CD4-positive, alpha-beta T cell treated with Interferon alpha-2 for 1 hour (primary cell): Measurements from ENCODE around the gene SLC25A18.
A peak's percentile ranks its signal among the peaks of the same experiment; 100 is the strongest.
"Not testable (repeated sequence)": the region's sequence is repeated elsewhere in the genome, so short reads cannot be mapped to it uniquely, and the experiment has no call there.

Experiments used
- DNase-seq, 2 donors: peaks; one replicate each; pipeline ENCODE4 v3.0.0-alpha.2; 2020 to 2022

SLC25A18 gene

DNA sequence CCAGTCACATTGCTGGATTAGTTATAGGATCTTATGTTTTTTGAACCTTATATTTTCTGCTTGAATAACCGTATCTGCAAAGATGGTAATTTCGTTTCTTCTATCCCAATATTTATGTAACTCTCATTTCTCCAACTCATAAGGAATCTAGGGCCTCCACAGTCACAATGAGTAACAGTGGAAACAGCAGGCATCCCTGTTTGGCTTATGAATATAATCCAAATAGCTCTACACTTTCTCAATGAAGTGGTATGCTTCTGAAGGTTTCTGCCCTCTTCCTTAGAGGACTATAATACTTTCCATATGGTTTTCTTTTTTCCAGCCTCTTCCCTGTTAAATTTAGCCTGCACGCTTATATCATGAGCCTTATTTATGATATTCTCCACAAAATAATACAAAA lies 48.8 kb downstream of the SLC25A18 start:
- no peak for DNase-seq

DNA sequence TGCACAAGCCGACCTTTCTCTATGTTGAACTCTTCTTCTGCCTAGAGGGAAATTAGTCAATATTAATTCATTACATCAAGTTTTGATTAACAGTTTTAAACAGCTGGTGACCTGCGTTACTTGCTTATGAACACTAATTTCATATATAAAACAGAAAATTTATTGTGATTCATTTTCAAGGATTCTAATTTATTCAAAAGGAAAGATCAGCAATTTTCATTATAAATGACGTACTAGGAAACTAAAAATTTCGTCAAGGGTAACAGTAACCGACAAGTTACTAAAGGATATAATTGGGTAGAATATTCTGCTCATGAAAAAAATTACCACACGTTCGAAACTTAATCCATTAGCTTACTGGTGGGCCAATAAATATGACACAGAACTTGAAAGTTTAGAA lies 50.0 kb downstream of the SLC25A18 start:
- DNase-seq: no peak

DNA sequence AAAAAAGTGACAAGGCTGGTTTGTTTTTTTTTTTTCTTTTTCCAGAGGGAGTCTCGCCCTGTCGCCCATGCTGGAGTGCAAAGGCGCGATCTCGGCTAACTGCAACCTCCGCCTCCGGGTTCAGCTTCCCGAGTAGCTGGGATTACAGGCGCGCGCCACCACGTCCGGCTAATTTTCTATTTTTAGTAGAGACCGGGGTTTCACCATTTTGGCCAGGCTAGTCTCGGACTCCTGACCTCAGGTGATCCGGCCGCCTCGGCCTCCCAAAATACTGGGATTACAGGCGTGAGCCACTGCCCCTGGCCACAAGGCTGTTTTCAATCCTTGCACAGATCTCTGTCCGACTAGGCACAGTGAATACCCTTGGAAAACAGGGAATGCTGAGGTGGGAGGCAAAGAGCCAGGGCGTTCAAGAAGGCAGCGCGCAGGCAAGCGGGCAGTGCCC lies 64.7 kb downstream of the SLC25A18 start:
- no peak for DNase-seq

DNA sequence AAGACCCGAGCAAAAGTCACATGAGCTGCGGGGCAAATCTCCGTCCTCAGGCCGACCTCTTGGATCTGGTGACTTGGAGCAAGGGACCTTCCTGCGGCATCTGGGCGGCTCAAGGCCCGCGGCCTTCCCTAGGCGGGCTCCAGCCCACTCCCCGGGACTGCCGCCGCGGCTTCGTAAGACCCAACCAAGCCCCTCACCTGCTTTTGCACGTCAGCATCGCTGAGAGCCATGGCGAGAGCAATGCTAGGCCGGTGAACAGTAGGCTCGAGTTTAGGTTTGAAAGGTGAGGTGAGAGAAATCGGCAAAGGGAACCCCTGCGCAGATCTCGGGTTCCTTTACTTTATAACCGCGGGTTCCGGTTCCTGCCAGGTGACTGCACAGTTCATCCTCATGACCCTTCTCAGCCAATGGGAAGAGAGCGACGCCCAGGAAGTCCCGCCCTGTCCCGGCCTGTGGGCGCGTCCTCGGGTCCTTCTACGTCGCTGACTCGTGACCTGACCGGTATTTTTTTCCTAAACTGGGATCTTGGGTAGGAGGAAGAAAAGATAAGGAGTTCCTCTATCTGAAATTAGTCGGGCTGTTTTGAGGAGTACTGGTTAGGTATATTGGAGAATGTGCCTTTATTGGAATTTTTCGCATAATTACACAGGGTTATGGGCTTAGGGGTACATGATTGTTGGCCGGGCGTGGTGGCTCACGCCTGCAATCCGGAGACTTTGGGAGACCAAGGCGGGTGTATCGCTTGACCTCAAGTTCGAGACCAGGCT lies 65.3 kb downstream of the SLC25A18 start, which contains the start of gene ATP6V1E1:
ATP6V1E1 (minus strand) TSS at position 344 of the 767 bp plus-strand sequence; CDS start at position 230, 114 bp downstream.
- DNase-seq: peak; percentile 95 to 97

DNA sequence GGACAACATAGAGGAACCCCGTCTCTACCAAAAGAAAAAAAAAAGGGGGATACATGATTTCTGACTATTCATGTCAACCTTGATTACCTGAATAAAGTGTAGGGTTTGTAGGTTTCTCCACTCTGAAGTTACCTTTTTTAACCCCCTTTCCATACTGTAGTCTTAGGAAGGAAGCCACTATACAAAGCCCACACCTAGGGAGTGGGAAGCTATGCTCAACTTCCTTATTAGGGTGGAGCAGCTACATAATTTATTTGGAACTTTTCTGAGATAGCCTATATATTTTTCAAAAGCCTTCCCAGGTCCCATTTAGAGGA lies 65.8 kb downstream of the SLC25A18 start:
- no peak for DNase-seq

DNA sequence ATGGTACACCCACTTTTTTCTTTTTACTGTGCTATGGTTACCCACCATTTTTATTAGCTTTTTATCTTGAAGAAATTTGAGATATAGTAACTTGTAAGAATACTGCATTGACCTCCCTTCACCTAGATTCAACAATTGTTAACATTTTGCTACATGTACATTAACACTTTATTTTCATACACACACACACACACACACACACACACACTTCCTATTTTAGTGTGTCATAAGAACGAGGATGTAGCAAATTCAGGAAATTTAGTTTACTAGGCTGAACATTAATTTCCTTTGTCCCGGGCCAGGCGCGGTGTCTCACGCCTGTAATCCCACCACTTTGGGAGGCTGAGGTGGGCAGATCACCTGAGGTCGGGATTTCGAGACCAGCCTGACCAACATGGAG lies 66.3 kb downstream of the SLC25A18 start:
- DNase-seq: no peak

DNA sequence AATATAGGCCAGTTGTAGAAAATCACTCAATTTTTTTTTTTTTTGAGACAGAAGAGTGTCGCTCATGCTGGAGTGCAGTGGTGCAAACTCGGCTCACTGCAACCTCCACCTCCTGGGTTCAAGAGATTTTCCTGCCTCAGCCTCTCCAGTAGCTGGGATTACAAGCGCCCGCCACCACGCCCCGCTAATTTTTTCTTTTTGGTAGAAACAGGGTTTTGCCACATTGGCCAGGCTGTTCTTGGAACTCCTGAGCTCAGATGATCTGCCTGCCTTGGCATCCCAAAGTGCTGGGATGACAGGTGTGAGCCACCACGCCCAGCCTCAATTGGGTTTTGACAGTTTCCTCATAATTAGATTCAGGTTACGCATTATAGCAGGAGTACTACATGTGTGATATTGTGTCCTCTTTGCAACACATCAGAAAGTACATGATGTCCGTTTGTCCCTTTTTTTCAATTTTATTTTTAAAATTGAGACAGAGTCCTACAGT lies 67.8 kb downstream of the SLC25A18 start:
- no peak for DNase-seq

DNA sequence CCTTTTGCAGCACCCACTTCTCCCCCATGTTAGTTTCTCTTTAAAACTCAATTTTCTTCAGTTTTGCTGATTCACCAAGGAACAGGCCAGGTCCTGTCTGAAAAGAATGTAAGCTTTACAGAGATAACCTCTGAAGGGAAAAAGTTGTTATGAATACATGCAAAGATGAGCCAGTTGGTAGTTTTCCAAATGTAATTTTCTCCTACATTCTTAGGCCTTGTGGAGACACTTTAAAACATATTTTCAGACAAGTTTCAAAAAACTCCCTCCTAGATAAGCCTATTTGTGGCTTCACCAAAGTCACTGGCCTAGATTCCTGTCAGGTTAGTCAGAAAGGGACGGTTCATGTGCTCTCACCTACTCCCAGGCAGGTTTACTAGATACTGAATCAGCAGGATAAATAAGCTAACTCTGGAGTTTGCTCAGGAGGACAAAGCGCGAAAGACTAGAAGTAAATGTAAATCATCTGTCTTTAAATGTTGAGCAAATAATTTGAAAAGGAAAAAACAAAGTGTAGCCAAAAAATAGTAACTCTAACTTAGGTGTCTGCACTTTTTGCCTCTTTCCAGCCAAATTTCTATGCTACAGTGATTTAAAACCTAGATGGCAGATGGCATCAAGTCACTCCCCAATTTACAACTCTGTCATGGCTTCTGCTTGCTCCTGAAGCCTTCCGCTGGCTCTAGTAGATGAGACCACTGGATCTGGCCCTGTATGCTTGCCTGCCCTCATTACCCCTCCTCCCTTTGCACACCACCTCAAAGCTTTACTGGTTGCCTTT lies 70.1 kb downstream of the SLC25A18 start:
- no peak for DNase-seq

DNA sequence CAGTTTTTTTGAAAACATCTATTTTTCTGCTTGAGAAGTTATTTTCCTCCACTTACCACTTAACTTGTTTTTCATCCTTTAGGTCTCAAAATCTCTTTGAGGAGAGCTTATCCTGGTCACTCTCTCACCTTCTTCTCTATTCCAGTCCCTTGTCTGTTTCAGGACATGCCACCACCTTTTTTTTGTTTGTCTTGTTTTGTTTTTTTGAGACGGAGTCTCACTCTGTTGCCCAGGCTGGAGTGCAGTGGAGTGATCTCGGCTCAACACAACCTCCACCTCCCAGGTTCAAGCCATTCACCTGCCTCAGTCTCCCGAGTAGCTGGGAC lies 70.7 kb downstream of the SLC25A18 start:
- no peak for DNase-seq

DNA sequence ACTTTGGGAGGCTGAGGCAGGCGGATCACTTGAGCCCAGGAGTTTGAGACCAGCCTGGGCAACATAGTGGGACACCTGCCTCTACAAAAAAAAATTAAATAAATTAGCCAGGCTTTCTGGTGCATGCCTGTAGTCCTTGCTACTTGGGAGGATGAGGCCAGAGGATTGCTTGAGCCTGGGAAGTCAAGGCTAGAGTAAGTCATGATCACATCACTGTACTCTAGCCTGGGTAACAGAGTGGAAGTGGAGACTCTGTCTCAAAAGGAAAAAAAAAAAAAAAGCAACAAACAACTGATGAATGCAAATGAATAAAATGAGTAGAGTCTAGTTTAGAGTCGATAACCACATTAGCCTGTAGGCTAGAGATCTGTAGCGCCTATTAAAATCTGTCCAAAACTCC lies 71.4 kb downstream of the SLC25A18 start:
- DNase-seq: no peak

DNA sequence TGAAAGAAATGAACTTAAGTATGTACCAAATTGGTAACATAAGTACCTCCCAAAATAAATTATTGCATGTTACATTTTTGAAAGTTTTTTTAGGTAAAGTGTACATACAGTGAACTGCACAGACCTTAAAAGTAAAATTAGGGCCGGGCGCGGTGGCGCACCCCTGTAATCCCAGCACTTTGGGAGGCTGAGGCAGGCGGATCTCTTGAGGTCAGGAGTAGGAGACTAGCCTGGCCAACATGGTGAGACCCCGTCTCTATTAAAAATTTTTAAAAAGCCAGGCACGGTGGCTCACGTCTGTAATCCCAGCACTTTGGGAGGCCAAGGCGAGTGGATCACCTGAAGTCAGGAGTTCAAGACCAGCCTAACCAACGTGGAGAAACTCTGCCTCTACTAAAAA lies 73.6 kb downstream of the SLC25A18 start:
- not testable (repeated sequence) for DNase-seq

DNA sequence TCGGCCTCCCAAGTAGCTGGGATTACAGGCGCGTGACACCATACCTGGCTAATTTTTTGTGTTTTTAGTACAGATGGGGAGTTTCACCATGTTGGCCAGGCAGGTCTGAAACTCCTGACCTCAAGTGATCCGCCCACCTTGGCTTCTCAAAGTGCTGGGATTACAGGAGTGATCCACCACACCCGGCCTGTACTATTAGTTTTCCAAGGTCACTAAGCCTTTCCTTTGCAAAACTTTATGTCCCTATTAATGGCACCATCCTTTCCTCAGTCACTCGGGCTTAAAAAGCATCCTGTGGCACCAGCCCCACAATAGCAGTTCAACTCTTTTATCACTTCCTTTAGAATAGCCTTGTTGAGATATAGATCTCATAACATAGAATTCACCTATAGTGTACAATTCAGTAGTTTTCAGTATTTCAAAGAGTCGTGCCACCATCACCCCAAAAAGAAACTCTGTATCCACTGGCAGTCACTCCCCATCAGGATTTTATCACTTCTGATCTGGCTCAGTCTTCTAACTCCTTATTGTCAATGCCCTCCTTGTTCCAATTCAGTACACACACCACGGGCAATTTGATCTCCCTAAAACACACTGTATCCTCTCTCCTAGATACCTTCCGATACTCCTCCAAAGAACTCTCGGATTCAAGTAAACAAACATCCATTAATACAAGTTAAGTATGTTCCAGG lies 74.3 kb downstream of the SLC25A18 start:
- DNase-seq: peak in 1 of 2 donors; percentile 3

DNA sequence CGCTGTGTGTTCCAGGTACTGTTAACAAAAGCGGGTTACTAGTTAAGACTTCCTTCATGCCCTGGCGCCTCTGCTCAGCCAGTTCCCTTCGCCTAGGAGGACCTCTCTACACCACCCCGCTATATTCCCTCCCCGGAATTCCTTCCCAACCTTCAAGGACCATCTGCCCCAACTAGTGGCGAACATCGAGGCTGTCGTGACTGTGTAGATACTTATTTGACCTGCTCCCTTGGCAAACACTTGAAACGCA lies 74.8 kb downstream of the SLC25A18 start:
- no peak for DNase-seq

DNA sequence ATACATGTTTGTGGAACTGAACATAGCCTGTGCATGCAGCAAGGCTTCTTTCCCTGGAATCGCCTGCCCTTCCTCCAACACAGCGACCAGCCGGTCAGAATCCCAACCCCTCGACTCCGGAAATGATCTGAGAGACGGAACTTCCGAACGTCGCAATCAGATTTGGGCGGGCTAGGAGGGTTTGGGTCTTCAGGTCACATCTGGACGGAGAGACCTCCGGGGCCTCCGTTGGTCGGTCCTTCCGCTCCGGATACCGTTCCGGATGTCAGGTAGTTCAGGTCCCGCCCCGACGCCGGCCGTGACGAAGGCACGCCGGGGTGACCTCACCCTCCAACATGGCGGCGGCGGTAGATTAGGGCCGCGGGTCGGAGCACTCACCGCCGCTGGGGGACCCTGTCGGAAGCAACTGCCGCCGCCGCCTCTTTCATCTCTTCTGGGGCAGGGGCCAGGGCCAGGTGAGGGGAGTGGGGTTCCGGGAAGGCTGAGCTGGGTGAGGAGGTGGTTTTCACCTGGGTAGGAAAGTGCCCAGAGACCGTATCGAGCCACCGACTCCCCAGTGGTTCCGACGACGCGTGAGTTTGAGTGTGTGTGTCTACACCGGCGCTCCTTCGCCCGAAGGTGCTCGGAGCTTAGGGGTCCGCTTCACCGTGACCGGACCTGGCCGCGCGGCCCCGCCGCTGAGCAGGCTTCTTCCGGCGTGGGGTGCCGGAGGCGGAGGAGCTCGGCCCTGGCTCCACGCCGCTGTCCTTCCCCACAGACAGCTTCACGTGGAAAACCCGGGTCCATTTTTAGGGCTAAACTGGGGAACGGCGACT lies 75.3 kb downstream of the SLC25A18 start, which contains the start of gene BCL2L13:
BCL2L13 (plus strand) TSS at position 326 of the 815 bp plus-strand sequence. CDS start 16,955 bp downstream, outside the sequence.
- peak; percentile 88 to 91 for DNase-seq

DNA sequence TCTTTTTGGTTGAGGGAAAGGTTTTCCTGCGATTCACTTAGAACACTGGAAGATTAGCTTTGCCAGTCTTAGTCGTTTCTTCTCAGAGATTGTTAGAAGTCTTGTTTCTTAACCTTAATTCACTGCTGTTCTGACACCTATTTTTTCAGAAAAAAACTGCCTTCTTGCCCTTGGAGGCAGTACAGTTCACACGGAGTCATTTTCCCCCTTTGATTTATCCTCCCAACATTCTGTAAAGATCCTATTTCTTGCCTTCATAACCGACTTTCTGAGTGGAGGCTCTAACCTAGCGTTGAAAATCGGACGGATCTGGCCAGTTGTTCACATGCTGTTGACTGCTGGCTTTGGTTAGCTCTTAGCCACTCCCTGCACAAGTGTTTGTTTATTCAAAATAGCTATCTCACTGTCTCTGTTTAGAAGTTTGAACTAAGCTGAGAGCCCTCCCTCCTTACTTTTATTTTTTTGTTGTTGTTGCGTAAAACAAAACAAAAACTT lies 76.0 kb downstream of the SLC25A18 start:
- peak in 1 of 2 donors; percentile 37 for DNase-seq
